GM12872 (cell line): ENCODE data around the gene CCR7.

Experiments used
- CTCF ChIP-seq: IDR thresholded peaks from 3 replicates; pipeline ENCODE4 v1.5.1; 2011; ENCODE audit warnings: low read depth, mild to moderate bottlenecking, low read length, moderate library complexity; ENCODE audit not compliant: insufficient read depth

CCR7 gene

GRCh38 chr17:40564883-40565768 lies at the start of gene CCR7:
Gene CCR7, minus strand, starts transcription at chr17:40565472. Its CDS starts 63 bp downstream, at chr17:40565409.
- no peak for TF ChIP-seq CTCF

- no peak for TF ChIP-seq CTCF
These were observed 49.3 kb upstream of the CCR7 start for GRCh38 chr17:40614431-40615067.

- TF ChIP-seq CTCF, result no peak
These were observed 48.3 kb upstream of the CCR7 start for GRCh38 chr17:40613467-40614154.

- no peak for TF ChIP-seq CTCF
These were observed 47.5 kb upstream of the CCR7 start for GRCh38 chr17:40612599-40613244.

GRCh38 chr17:40611840-40612474 lies 46.7 kb upstream of the CCR7 start:
- no peak for TF ChIP-seq CTCF

- no peak for TF ChIP-seq CTCF
These were observed 45.1 kb upstream of the CCR7 start for GRCh38 chr17:40610359-40610758.

GRCh38 chr17:40608061-40608581 lies 42.8 kb upstream of the CCR7 start:
- TF ChIP-seq CTCF, result no peak
